SK-N-SH (cell line): Measurements from ENCODE around the gene NDEL1. TPM values are rescaled to one million over a fixed set of nuclear protein-coding genes. Genes with fewer than 3 reads are reported as not detected.

Source experiments
- CTCF ChIA-PET: fragments of 300-600, 350-600 bp; formaldehyde crosslinking; extraction: SDS; loops from one replicate; lab custom pipeline; 2021; lab: Yijun Ruan, JAX
- POLR2A ChIA-PET: fragments of 350-600 bp; sonication (Branson Sonifier 250); formaldehyde crosslinking; extraction: SDS; loops from one replicate; lab custom pipeline; 2020; ENCODE audit warnings: antibody characterized with exemption, inconsistent platforms; lab: Yijun Ruan, JAX
- DNase-seq: peaks from one replicate; pipeline ENCODE4 v3.0.0; 2012
- H2AFZ ChIP-seq: fragments of 200-600 bp; sonication (generic); 2 replicates; pipeline ENCODE4 v1.8.1; 2016; ENCODE audit warnings: antibody characterized with exemption, mild to moderate bottlenecking, low read depth
- H3F3A ChIP-seq: fragments of 200-600 bp; sonication (generic); replicated peaks from 2 replicates; pipeline ENCODE3; 2016; ENCODE audit warnings: antibody characterized with exemption, mild to moderate bottlenecking; ENCODE audit not compliant: insufficient read depth
- H3K27ac ChIP-seq, 2 experiments: fragments of 200-500 bp in 1 of 2; fragments of 200-600 bp in 1 of 2; sonication (Bioruptor generic) in 1 of 2; sonication (generic), shearing (Covaris generic) in 1 of 2; 2 replicates each; pipeline versions ENCODE4 v1.5.1 to v1.6.1; 2014 to 2016; ENCODE audit warnings: low read depth in 2 of 2, inconsistent platforms in 1 of 2, low read length in 1 of 2, mild to moderate bottlenecking in 1 of 2, mixed read lengths in 1 of 2
- H3K27me3 ChIP-seq: fragments of 200-600 bp; sonication (generic), shearing (Covaris generic); 2 replicates; pipeline ENCODE4 v1.6.1; 2016; ENCODE audit warnings: mixed run types; ENCODE audit not compliant: insufficient read depth
- H3K36me3 ChIP-seq, 2 experiments: fragments of 200-500 bp in 1 of 2; fragments of 200-600 bp in 1 of 2; sonication (Bioruptor generic) in 1 of 2; sonication (generic) in 1 of 2; replicated peaks in 1 of 2; 2 replicates each; pipeline versions ENCODE3 to v1.5.1; 2014 to 2016; ENCODE audit warnings: low read length in 1 of 2, mild to moderate bottlenecking in 1 of 2; ENCODE audit not compliant: insufficient read depth in 2 of 2, control insufficient read depth in 1 of 2
- H3K4me1 ChIP-seq, 2 experiments: fragments of 200-500 bp in 1 of 2; fragments of 200-600 bp in 1 of 2; sonication (Bioruptor generic) in 1 of 2; sonication (generic), shearing (Covaris generic) in 1 of 2; 2 replicates each; pipeline versions ENCODE4 v1.5.1 to v1.6.1; 2014 to 2016; ENCODE audit warnings: low read depth in 1 of 2, low read length in 1 of 2, mixed run types in 1 of 2; ENCODE audit not compliant: insufficient read depth in 2 of 2, control insufficient read depth in 1 of 2
- H3K4me2 ChIP-seq: fragments of 200-600 bp; sonication (generic), shearing (Covaris generic); 2 replicates; pipeline ENCODE4 v1.6.1; 2017; ENCODE audit warnings: mixed run types
- H3K4me3 ChIP-seq, 2 experiments: fragments of 200-500 bp in 1 of 2; fragments of 200-600 bp in 1 of 2; sonication (Bioruptor generic) in 1 of 2; sonication (generic), shearing (Covaris generic) in 1 of 2; 2 replicates each; pipeline versions ENCODE4 v1.5.1 to v1.8.1; 2014 to 2016; ENCODE audit warnings: low read depth in 2 of 2, inconsistent platforms in 1 of 2, low read length in 1 of 2, mild to moderate bottlenecking in 1 of 2, mixed read lengths in 1 of 2, moderate library complexity in 1 of 2
- H3K79me2 ChIP-seq: fragments of 200-600 bp; sonication (generic); 2 replicates; pipeline ENCODE4 v1.8.1; 2017; ENCODE audit warnings: mild to moderate bottlenecking; ENCODE audit not compliant: insufficient read depth
- H3K9ac ChIP-seq: fragments of 200-600 bp; sonication (generic); 2 replicates; pipeline ENCODE4 v1.6.1; 2017; ENCODE audit warnings: mixed run types
- H3K9me2 ChIP-seq: fragments of 200-600 bp; sonication (generic); 2 replicates; pipeline ENCODE4 v1.6.1; 2017; ENCODE audit warnings: mixed run types
- H3K9me3 ChIP-seq: fragments of 200-600 bp; sonication (generic); 2 replicates; pipeline ENCODE4 v1.6.1; 2017; ENCODE audit warnings: mixed run types, mild to moderate bottlenecking, moderate library complexity
- H4K20me1 ChIP-seq: fragments of 200-600 bp; sonication (generic); 2 replicates; pipeline ENCODE4 v1.6.1; 2017; ENCODE audit warnings: mild to moderate bottlenecking, mixed run types; ENCODE audit not compliant: insufficient read depth
- EP300 ChIP-seq, 2 experiments: IDR thresholded peaks; 2 replicates each; pipeline versions ENCODE4 v1.4.0 to v1.6.1; 2012; ENCODE audit warnings: borderline replicate concordance in 1 of 2, low read depth in 1 of 2, low read length in 1 of 2
- FOXJ3 ChIP-seq: sonication (generic); formaldehyde crosslinking; IDR thresholded peaks from 2 replicates; pipeline ENCODE4 v1.5.1; 2020; ENCODE audit warnings: mild to moderate bottlenecking, missing genetic modification reagents
- MEF2A ChIP-seq: IDR thresholded peaks from 2 replicates; pipeline ENCODE4 v1.4.0; 2012; ENCODE audit warnings: low read depth, borderline replicate concordance
- MXI1 ChIP-seq: IDR thresholded peaks from 2 replicates; pipeline ENCODE4 v1.6.1; 2012; ENCODE audit warnings: mild to moderate bottlenecking, low read depth, low read length, improper control_type of control experiment
- NFIC ChIP-seq: IDR thresholded peaks from 2 replicates; pipeline ENCODE4 v1.4.0; 2012; ENCODE audit warnings: borderline replicate concordance
- RAD21 ChIP-seq: IDR thresholded peaks from 2 replicates; pipeline ENCODE4 v1.6.1; 2012; ENCODE audit warnings: mild to moderate bottlenecking, low read length
- RCOR1 ChIP-seq: fragments of 150-350 bp; IDR thresholded peaks from 2 replicates; pipeline ENCODE4 v1.6.1; 2017; ENCODE audit warnings: antibody characterized with exemption, low read length
- RXRA ChIP-seq: IDR thresholded peaks from 2 replicates; pipeline ENCODE4 v1.4.0; 2012; ENCODE audit warnings: low read depth, mild to moderate bottlenecking, borderline replicate concordance
- TEAD4 ChIP-seq: IDR thresholded peaks from 2 replicates; pipeline ENCODE4 v1.4.0; 2012; ENCODE audit warnings: mild to moderate bottlenecking, borderline replicate concordance; ENCODE audit not compliant: insufficient read depth
- YY1 ChIP-seq: IDR thresholded peaks from 2 replicates; pipeline ENCODE4 v1.4.0; 2012; ENCODE audit warnings: low read depth, mild to moderate bottlenecking
- WGBS: methylation state at CpG from one replicate; pipeline ENCODE4 v1.1.6; 2017; ENCODE audit warnings: low lambda C conversion rate; 5-methylcytosine and 5-hydroxymethylcytosine counted together
- polyA plus RNA-seq, 3 experiments: library from polyadenylated mRNA; depleted of rRNA; stranded (reverse); fragments of >200 nt; gene quantifications; 2 replicates each; pipeline ENCODE4 v1.2.3, GENCODE V29; 2012
- TF ChIP-seq, protein P1 (sequence below): IDR thresholded peaks from 2 replicates; pipeline ENCODE4 v1.4.0; 2012; ENCODE audit warnings: low read depth, borderline replicate concordance
- TF ChIP-seq, protein P2 (sequence below): fragments of 150-350 bp; IDR thresholded peaks from 2 replicates; pipeline ENCODE4 v1.6.1; 2017; ENCODE audit warnings: antibody characterized with exemption, low read length, low read depth, borderline replicate concordance
- TF ChIP-seq, protein P3 (sequence below): IDR thresholded peaks from 2 replicates; pipeline ENCODE4; 2012

Gene NDEL1
- polyA plus RNA-seq, 1 of the 3 experiments (the other 2 are of a cell fraction), result 49.5 TPM

DNA sequence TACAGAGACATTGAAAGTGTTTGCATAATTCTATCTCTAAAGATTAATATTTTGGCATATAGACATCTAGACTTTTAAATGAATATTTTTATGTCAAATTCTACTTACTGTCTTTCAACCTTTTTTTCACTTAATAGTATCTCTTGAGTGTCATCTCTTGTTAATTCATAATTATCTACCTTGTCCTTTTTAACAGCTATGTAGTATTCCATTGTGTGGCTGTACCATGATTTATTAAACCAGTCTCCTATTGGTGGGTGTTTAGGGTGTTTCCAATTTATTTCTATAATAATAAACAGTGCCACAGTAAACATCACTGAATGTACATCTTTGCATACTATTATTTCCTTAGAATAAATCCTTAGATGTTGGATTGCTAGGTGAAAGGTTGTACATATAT, 21.7 kb upstream of the NDEL1 start:
- Histone ChIP-seq H3K9ac (no peak overlapping the region), H3K9me2 (no peaks in the 10 kb centered on the region), H3F3A (no peaks in the 10 kb centered on the region), H2AFZ (no peak overlapping the region), H3K9me3 (no peaks in the 10 kb centered on the region), H3K4me2 (no peak overlapping the region), H3K27me3 (peaks cover 31% of the 10 kb centered on the region; the same call in 1 of the 2 replicates)
- no peak for DNase-seq
- CTCF ChIA-PET, result interaction anchor here (1.1 kb wide), 1 partner anchor 332 kb away, joined by 4 read pairs; no protein-coding TSS in a partner anchor
- TF ChIP-seq YY1 (no peak), MXI1 (no peak), EP300 (IDR thresholded peaks at IDR 0.05; ENCODE audit: borderline replicate concordance in 1 of 2, low read depth in 1 of 2, low read length in 1 of 2) (no peak), TEAD4 (no peak), MEF2A (no peak), RCOR1 (no peak)
- TF ChIP-seq, protein P1, sequence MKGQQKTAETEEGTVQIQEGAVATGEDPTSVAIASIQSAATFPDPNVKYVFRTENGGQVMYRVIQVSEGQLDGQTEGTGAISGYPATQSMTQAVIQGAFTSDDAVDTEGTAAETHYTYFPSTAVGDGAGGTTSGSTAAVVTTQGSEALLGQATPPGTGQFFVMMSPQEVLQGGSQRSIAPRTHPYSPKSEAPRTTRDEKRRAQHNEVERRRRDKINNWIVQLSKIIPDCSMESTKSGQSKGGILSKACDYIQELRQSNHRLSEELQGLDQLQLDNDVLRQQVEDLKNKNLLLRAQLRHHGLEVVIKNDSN, result no peak
- TF ChIP-seq, all 33 proteins: peak for 0
- Histone ChIP-seq H3K4me1 (no peaks in the 10 kb centered on the region), H3K4me3 (no peak overlapping the region), H3K79me2 (no peaks in the 10 kb centered on the region), H3K27ac (no peak overlapping the region), H4K20me1 (no peaks in the 10 kb centered on the region), H3K36me3 (no peaks in the 10 kb centered on the region)
- POLR2A ChIA-PET, result no interaction called here

DNA sequence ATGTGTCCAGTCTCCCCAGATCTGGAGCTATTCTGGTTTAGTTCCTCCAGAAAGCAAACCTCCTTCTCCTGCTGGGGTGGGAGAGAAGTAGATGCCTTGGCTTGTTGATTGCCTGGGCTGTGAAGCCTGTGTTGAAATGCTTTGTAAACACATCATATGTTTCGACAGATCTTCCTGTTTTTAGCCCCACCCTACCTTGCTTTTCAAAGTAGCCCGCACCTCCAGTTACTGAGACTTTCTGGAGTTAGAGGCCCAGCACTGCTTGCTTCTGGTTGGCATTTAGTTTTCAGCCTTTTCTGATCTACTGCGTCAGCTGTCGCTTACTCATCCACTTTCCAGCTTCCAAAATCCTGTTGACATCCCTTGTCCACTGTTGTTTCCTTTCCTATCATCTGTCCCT, 17.9 kb upstream of the NDEL1 start:
- H2AFZ ChIP-seq, result no peak overlapping the region
- TF ChIP-seq NFIC (no peak), EP300 (IDR thresholded peaks at IDR 0.05; ENCODE audit: borderline replicate concordance in 1 of 2, low read depth in 1 of 2, low read length in 1 of 2) (no peak), FOXJ3 (CRISPR knock-in tag) (no peak), YY1 (no peak), RXRA (no peak), RAD21 (no peak), MXI1 (no peak)
- TF ChIP-seq, protein P2, sequence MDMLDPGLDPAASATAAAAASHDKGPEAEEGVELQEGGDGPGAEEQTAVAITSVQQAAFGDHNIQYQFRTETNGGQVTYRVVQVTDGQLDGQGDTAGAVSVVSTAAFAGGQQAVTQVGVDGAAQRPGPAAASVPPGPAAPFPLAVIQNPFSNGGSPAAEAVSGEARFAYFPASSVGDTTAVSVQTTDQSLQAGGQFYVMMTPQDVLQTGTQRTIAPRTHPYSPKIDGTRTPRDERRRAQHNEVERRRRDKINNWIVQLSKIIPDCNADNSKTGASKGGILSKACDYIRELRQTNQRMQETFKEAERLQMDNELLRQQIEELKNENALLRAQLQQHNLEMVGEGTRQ, result no peak
- TF ChIP-seq, protein P1, result no peak
- TF ChIP-seq, protein P3, sequence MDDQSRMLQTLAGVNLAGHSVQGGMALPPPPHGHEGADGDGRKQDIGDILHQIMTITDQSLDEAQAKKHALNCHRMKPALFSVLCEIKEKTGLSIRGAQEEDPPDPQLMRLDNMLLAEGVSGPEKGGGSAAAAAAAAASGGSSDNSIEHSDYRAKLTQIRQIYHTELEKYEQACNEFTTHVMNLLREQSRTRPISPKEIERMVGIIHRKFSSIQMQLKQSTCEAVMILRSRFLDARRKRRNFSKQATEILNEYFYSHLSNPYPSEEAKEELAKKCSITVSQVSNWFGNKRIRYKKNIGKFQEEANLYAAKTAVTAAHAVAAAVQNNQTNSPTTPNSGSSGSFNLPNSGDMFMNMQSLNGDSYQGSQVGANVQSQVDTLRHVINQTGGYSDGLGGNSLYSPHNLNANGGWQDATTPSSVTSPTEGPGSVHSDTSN, result no peak
- no peaks in the 10 kb centered on the region for H4K20me1 ChIP-seq
- WGBS, result 79% methylated on average over 4 of the region's 4 CpGs
- peaks cover 25% of the 10 kb centered on the region; the same call in 1 of the 2 replicates for H3K27me3 ChIP-seq
- no peaks in the 10 kb centered on the region for H3K79me2 ChIP-seq
- no peaks in the 10 kb centered on the region for H3K9me3 ChIP-seq
- no peaks in the 10 kb centered on the region for H3F3A ChIP-seq
- H3K4me1 ChIP-seq, result peaks cover 0 to 3% of the 10 kb centered on the region in 2 experiments; a peak in 1 of 4 replicates
- H3K9ac ChIP-seq, result no peak overlapping the region
- H3K9me2 ChIP-seq, result no peaks in the 10 kb centered on the region
- no peaks in the 10 kb centered on the region for H3K36me3 ChIP-seq
- H3K4me2 ChIP-seq, result no peak overlapping the region
- no peak for DNase-seq
- ChIA-PET POLR2A (no interaction called here), CTCF (interaction anchor here (1.0 to 1.5 kb wide), 3 partner anchors 34 to 368 kb away, joined by 3 to 4 read pairs (median 4); no protein-coding TSS in a partner anchor)
- H3K27ac ChIP-seq, result no peak overlapping the region
- H3K4me3 ChIP-seq, result no peak overlapping the region
